ENCODE data around the gene KIAA1671. TPM values are rescaled to one million over a fixed set of nuclear protein-coding genes. Genes with fewer than 3 reads are reported as not detected.

KIAA1671 gene
- polyA plus RNA-seq, 1 of the 3 experiments (the other 2 are of a cell fraction) = 7.4 TPM

GRCh38 chr22:25149014-25149413 lies 196.5 kb downstream of the KIAA1671 start:
- no peak overlapping the region for H3K4me3 ChIP-seq (ENCODE audit: low read depth in 2 of 2, low read length in 1 of 2)
- no peak overlapping the region for H3K27ac ChIP-seq (ENCODE audit: low read depth in 2 of 2, low read length in 1 of 2)
- WGBS (ENCODE audit: low lambda C conversion rate) = 86% methylated on average over 6 of the region's 6 CpGs
- H3K9ac ChIP-seq = no peak overlapping the region
- H3K4me2 ChIP-seq = no peak overlapping the region
- DNase-seq = no peak
- no peaks in the 10 kb centered on the region for H3K9me3 ChIP-seq
- ChIA-PET CTCF (interaction anchor here (1.5 kb wide), 1 partner anchor 38 kb away, joined by 5 read pairs; no protein-coding TSS in a partner anchor), POLR2A (interaction anchor here (1.1 kb wide), 1 partner anchor 16 kb away, joined by 3 read pairs; no protein-coding TSS in a partner anchor)
- H3K36me3 ChIP-seq (replicated peaks in 1 of 2; ENCODE audit: control insufficient read depth in 1 of 2, insufficient read depth in 2 of 2, low read length in 1 of 2) = no peaks in the 10 kb centered on the region
- no peaks in the 10 kb centered on the region for H3F3A ChIP-seq (replicated peaks; ENCODE audit: insufficient read depth)
- H2AFZ ChIP-seq (ENCODE audit: low read depth) = no peak overlapping the region
- H3K4me1 ChIP-seq (ENCODE audit: control insufficient read depth in 1 of 2, insufficient read depth in 2 of 2, low read depth in 1 of 2, low read length in 1 of 2) = peaks cover 0 to 16% of the 10 kb centered on the region in 2 experiments; a peak in 1 of 4 replicates
- H3K27me3 ChIP-seq (ENCODE audit: insufficient read depth) = no peaks in the 10 kb centered on the region
- peaks cover 9% of the 10 kb centered on the region; the same call in 1 of the 2 replicates for H4K20me1 ChIP-seq (ENCODE audit: insufficient read depth)
- no peaks in the 10 kb centered on the region for H3K9me2 ChIP-seq
- no peaks in the 10 kb centered on the region for H3K79me2 ChIP-seq (ENCODE audit: insufficient read depth)
- TF ChIP-seq REST (IDR thresholded peaks at IDR 0.05; ENCODE audit: low read depth, low read length) = no peak
- TF ChIP-seq RAD21 (IDR thresholded peaks at IDR 0.05; ENCODE audit: low read length) = no peak
- TF ChIP-seq EZH2phosphoT487 (IDR thresholded peaks at IDR 0.05; ENCODE audit: borderline replicate concordance, low read depth) = no peak
- no peak for TF ChIP-seq RXRA (IDR thresholded peaks at IDR 0.05; ENCODE audit: borderline replicate concordance, low read depth)

GRCh38 chr22:25153961-25154666 lies 201.6 kb downstream of the KIAA1671 start:
- Histone ChIP-seq H3F3A (replicated peaks; ENCODE audit: insufficient read depth) (no peaks in the 10 kb centered on the region), H3K79me2 (ENCODE audit: insufficient read depth) (no peaks in the 10 kb centered on the region), H4K20me1 (ENCODE audit: insufficient read depth) (peaks cover 9% of the 10 kb centered on the region), H3K27ac (ENCODE audit: low read depth in 2 of 2, low read length in 1 of 2) (peak overlapping the region in 1 of 2 experiments; percentile 85; a peak in 2 of 4 replicates), H3K9ac (no peak overlapping the region), H3K9me2 (no peaks in the 10 kb centered on the region), H3K4me3 (ENCODE audit: low read depth in 2 of 2, low read length in 1 of 2) (no peak overlapping the region), H3K27me3 (ENCODE audit: insufficient read depth) (no peaks in the 10 kb centered on the region), H3K4me1 (ENCODE audit: control insufficient read depth in 1 of 2, insufficient read depth in 2 of 2, low read depth in 1 of 2, low read length in 1 of 2) (peaks cover 0 to 18% of the 10 kb centered on the region in 2 experiments; a peak in 1 of 4 replicates), H3K36me3 (replicated peaks in 1 of 2; ENCODE audit: control insufficient read depth in 1 of 2, insufficient read depth in 2 of 2, low read length in 1 of 2) (no peaks in the 10 kb centered on the region), H3K9me3 (no peaks in the 10 kb centered on the region), H2AFZ (ENCODE audit: low read depth) (no peak overlapping the region), H3K4me2 (peak overlapping the region; percentile 23; the same call in 1 of the 2 replicates)
- DNase-seq = peak; percentile 57
- CTCF ChIA-PET = interaction anchor here (1.2 to 1.4 kb wide), 2 partner anchors 10 to 48 kb away, joined by 3 to 4 read pairs; no protein-coding TSS in a partner anchor
- WGBS (ENCODE audit: low lambda C conversion rate) = 62% methylated on average over 7 of the region's 8 CpGs
- POLR2A ChIA-PET = interaction anchor here (1.2 kb wide), 1 partner anchor 11 kb away, joined by 5 read pairs; no protein-coding TSS in a partner anchor
- TF ChIP-seq SIN3A (IDR thresholded peaks at IDR 0.05; ENCODE audit: borderline replicate concordance, low read depth, low read length) = no peak
- TF ChIP-seq CTCF (IDR thresholded peaks at IDR 0.05) = no peak
- TF ChIP-seq MEF2A (IDR thresholded peaks at IDR 0.05; ENCODE audit: borderline replicate concordance, low read depth) = no peak
- no peak for TF ChIP-seq JUND (IDR thresholded peaks at IDR 0.05)
- TF ChIP-seq PBX3 (IDR thresholded peaks at IDR 0.05) = peak; percentile 43
- no peak for TF ChIP-seq MAX (IDR thresholded peaks at IDR 0.05; ENCODE audit: low read depth)
- 0 out of 4 replicates have a peak, but pooled peaks of 1 of the 2 experiments have one; percentile 15 for TF ChIP-seq EP300 (IDR thresholded peaks at IDR 0.05; ENCODE audit: borderline replicate concordance in 1 of 2, low read depth in 1 of 2, low read length in 1 of 2)
- no peak for TF ChIP-seq GABPA (IDR thresholded peaks at IDR 0.05; ENCODE audit: low read depth)
- peak; percentile 53 for TF ChIP-seq NFIC (IDR thresholded peaks at IDR 0.05; ENCODE audit: borderline replicate concordance)
- TF ChIP-seq POLR2AphosphoS5 (IDR thresholded peaks at IDR 0.05; ENCODE audit: low read depth, low read length) = no peak
- no peak for TF ChIP-seq FOXM1 (IDR thresholded peaks at IDR 0.05; ENCODE audit: low read depth)
- no peak for TF ChIP-seq CHD2 (IDR thresholded peaks at IDR 0.05; ENCODE audit: low read length, partially characterized antibody)
- no peak for TF ChIP-seq EZH2phosphoT487 (IDR thresholded peaks at IDR 0.05; ENCODE audit: borderline replicate concordance, low read depth)
- TF ChIP-seq TCF12 (IDR thresholded peaks at IDR 0.05) = peak; percentile 77
- no peak for TF ChIP-seq SMC3 (IDR thresholded peaks at IDR 0.05; ENCODE audit: low read depth, low read length)
- TF ChIP-seq RCOR1 (IDR thresholded peaks at IDR 0.05; ENCODE audit: low read length) = no peak
